Neural crest cell (in vitro differentiated cells): ENCODE results near the gene ZNF532. TPM values are rescaled to one million over a fixed set of nuclear protein-coding genes. Genes with fewer than 3 reads are reported as not detected.
A peak's percentile ranks its signal among the peaks of the same experiment; 100 is the strongest.

Experiments
- DNase-seq: peaks from one replicate; pipeline ENCODE4 v3.0.0; 2021; ENCODE audit warnings: low read depth, mixed read lengths, low spot score
- H3K27ac Mint-ChIP-seq: one replicate; pipeline ENCODE4 v1.8.0; 2021; ENCODE audit warnings: mild to moderate bottlenecking, mixed read lengths; ENCODE audit not compliant: unreplicated experiment
- H3K27me3 Mint-ChIP-seq: 2 replicates; pipeline ENCODE4 v1.8.0; 2021; ENCODE audit warnings: low read depth, mild to moderate bottlenecking, mixed read lengths
- H3K36me3 Mint-ChIP-seq: 2 replicates; pipeline ENCODE4 v1.8.0; 2021; ENCODE audit warnings: low read depth, mild to moderate bottlenecking, mixed read lengths
- H3K4me1 Mint-ChIP-seq: 2 replicates; pipeline ENCODE4 v1.8.0; 2021; ENCODE audit warnings: mixed read lengths
- H3K4me3 Mint-ChIP-seq: one replicate; pipeline ENCODE4 v1.8.0; 2021; ENCODE audit warnings: mild to moderate bottlenecking, mixed read lengths
- H3K9me3 Mint-ChIP-seq: 2 replicates; pipeline ENCODE4 v1.8.0; 2021; ENCODE audit warnings: mixed read lengths
- total RNA-seq: library from RNA; stranded (reverse); gene quantifications from 2 replicates; pipeline ENCODE4 v1.2.1, GENCODE V29; 2021
- TF ChIP-seq, protein P1 (sequence below): fragments of 200-600 bp; sonication (generic); conservative IDR thresholded peaks from 2 replicates; pipeline ENCODE4 v1.5.0; 2021; ENCODE audit warnings: antibody characterized with exemption, mild to moderate bottlenecking

ZNF532 gene
- total RNA-seq, 1 donor from 2014 or later, result 171 TPM

DNA sequence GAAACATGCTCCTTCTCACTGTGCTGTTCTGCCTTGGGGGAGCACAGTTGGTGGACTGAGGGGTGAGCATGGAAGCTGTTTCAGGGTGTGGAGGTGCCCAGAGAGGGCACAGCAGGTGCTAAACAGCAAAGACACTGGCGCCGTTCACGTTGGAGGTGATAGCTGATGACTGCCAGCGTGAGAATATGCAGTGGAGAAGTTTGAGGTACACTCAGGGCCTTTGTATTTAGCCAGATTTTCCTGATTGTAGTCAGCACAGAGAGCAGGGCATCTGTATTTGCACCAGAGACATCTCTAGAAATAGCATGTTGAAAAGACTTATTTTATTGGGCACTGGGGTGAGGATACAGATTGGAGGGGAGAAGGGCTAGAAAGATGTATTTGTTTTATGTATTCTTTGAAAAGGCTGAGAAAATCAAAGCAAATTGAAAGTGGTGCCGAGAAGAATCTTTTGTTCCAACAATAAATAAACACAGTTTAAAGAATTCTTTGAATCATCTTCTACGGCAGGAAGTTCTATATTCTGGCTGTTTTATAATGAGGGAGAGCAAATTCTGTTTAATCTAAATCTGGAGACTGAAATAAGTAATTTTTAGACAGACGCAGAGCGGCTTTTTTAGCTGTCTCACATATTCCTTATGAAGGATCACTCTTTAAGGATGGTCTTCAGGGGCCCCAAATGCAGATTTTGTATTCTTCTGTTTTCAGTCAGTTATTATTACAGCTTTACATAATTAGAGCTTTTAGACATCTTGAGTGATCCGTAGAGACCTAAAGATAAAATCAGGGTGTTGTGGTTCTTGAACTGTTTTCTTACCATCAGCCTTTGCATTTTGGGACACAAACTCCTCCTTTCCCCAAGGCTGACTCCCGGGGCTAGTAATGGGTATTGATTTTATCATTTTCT, 7.1 kb downstream of the ZNF532 start:
- Mint-ChIP-seq H3K4me3 (peak overlapping the region; percentile 7), H3K36me3 (peaks cover 49% of the 10 kb centered on the region), H3K4me1 (peaks cover 48% of the 10 kb centered on the region), H3K27me3 (no peaks in the 10 kb centered on the region), H3K27ac (peak overlapping the region; percentile 69), H3K9me3 (peaks cover 3% of the 10 kb centered on the region)
- no peak for DNase-seq
- TF ChIP-seq, protein P1, sequence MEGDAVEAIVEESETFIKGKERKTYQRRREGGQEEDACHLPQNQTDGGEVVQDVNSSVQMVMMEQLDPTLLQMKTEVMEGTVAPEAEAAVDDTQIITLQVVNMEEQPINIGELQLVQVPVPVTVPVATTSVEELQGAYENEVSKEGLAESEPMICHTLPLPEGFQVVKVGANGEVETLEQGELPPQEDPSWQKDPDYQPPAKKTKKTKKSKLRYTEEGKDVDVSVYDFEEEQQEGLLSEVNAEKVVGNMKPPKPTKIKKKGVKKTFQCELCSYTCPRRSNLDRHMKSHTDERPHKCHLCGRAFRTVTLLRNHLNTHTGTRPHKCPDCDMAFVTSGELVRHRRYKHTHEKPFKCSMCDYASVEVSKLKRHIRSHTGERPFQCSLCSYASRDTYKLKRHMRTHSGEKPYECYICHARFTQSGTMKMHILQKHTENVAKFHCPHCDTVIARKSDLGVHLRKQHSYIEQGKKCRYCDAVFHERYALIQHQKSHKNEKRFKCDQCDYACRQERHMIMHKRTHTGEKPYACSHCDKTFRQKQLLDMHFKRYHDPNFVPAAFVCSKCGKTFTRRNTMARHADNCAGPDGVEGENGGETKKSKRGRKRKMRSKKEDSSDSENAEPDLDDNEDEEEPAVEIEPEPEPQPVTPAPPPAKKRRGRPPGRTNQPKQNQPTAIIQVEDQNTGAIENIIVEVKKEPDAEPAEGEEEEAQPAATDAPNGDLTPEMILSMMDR, result no peak

DNA sequence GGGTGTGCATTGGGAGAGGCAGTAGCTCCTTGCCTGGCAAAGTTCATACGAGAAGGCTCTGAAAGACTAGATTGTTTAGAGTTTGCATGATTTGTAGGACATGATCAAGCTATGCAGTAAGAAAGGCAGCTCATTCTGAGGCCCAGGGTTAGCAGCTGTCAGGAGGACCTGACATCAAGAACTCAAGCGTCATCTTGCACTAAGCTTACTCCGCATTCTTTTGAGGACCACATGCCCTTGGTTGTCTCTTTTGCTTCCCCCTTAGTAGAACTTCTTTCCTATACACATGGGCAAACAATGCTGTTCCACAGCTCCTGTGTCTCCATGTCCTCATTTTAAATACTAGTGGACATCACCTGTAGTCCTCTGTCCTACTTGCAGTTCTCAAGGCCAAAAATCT, 14.0 kb downstream of the ZNF532 start:
- H3K27ac Mint-ChIP-seq, result no peak overlapping the region

DNA sequence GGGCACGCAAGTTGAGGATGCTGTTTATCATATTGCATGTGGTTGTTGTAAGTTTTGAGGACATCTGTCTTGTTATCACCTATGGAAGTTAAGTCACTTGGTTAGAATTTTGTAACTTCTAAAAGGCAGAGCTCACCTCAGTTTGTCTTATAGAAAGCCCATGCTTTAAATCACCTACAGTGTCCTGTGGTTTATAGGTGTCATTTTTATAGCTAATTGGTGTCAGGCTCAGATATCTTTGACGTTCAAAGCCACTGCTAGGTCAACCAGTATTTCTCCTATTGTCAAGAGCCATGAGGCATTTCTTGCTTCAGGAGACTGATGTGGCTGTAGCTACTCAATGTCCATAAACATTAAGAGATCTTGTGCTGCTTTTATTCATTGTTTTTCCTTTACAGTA, 16.8 kb downstream of the ZNF532 start:
- DNase-seq, result no peak
- TF ChIP-seq, protein P1, result no peak
- no peaks in the 10 kb centered on the region for H3K27me3 Mint-ChIP-seq
- H3K4me1 Mint-ChIP-seq, result peaks cover 23% of the 10 kb centered on the region
- H3K36me3 Mint-ChIP-seq, result peaks cover 30% of the 10 kb centered on the region
- no peak overlapping the region for H3K4me3 Mint-ChIP-seq
- no peak overlapping the region for H3K27ac Mint-ChIP-seq
- no peaks in the 10 kb centered on the region for H3K9me3 Mint-ChIP-seq

More for the DNA sequence above, 14.0 kb downstream of the ZNF532 start:
- H3K4me3 Mint-ChIP-seq, result no peak overlapping the region
- H3K36me3 Mint-ChIP-seq, result peaks cover 39% of the 10 kb centered on the region
- no peaks in the 10 kb centered on the region for H3K9me3 Mint-ChIP-seq
- TF ChIP-seq, protein P1, result no peak
- H3K4me1 Mint-ChIP-seq, result peaks cover 25% of the 10 kb centered on the region
- DNase-seq, result no peak
- H3K27me3 Mint-ChIP-seq, result no peaks in the 10 kb centered on the region

DNA sequence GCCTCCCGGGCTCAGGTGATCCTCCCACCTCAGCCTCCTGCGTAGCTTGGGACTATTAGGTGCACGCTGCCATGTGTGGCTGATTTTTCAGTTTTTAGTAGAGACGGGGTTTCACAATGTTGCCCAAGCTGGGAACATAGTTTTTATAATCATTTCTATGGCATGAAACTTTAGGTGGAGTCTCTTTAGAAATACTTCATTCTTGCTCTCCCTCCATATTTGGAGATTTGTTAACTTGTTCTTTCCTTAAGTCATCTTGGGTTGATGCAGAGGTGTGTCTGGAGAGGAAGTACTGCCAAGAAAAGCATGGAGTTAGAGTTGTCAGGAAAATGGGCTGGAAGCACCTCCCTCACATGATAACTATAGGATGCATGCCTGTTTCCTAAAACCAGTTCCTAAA, 17.4 kb downstream of the ZNF532 start:
- no peak overlapping the region for H3K27ac Mint-ChIP-seq

DNA sequence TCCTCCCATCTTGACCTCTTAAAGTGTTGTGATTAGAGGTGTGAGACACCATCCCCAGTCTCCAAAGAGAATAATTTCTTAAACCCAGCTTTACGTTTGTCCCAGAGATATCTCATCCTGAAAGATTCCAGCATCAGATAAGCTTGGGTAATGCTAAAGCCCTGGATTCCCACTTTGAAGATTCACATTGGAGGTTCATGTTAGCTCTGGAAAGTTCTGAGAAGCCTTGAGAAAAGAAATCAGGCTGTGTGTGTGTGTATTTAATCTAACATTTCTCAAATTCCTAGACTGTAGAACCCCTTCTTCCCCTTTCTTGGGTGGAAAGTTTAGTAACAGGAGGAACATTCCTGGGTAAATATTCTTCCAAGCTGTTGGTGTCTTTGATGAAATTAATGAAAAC, 18.0 kb downstream of the ZNF532 start:
- Mint-ChIP-seq H3K4me3 (no peak overlapping the region), H3K9me3 (no peaks in the 10 kb centered on the region), H3K4me1 (peaks cover 30% of the 10 kb centered on the region), H3K36me3 (peaks cover 17% of the 10 kb centered on the region), H3K27ac (no peak overlapping the region), H3K27me3 (no peaks in the 10 kb centered on the region)
- no peak for DNase-seq
- TF ChIP-seq, protein P1, result no peak

More for the DNA sequence above, 17.4 kb downstream of the ZNF532 start:
- Mint-ChIP-seq H3K4me3 (no peak overlapping the region), H3K4me1 (peaks cover 27% of the 10 kb centered on the region), H3K27me3 (no peaks in the 10 kb centered on the region), H3K9me3 (no peaks in the 10 kb centered on the region), H3K36me3 (peaks cover 24% of the 10 kb centered on the region)
- no peak for DNase-seq
- TF ChIP-seq, protein P1, result no peak
